ENCODE data around the gene ZAR1L. TPM values are rescaled to one million over a fixed set of nuclear protein-coding genes. Genes with fewer than 3 reads are reported as not detected.

ZAR1L gene
- total RNA-seq, 4 donors from 2014 or later = not detected

GRCh38 chr13:32347651-32348050 lies 32.5 kb upstream of the ZAR1L start:
- WGBS, 2 donors (ENCODE audit: low coverage in 1 of 2) = 45 to 97% methylated on average over 1 of the region's 1 CpG
- in situ Hi-C loops (cut with MboI; ENCODE audit: low pct_ligation_motif_present in 1 of 4, low pct_unique_long_range_greater_than_20kb in 1 of 4, low sequenced_read_pairs in 3 of 4) (no loop called here), intact Hi-C loops (cut with DNase I; ENCODE audit: low total_unique reads) (no loop called here)
- Histone ChIP-seq H3K27me3 (no peaks in the 10 kb centered on the region), H3K27ac (no peak overlapping the region), H3K9me3 (no peaks in the 10 kb centered on the region), H3K4me3 (no peak overlapping the region), H3K4me1 (no peaks in the 10 kb centered on the region), H3K36me3 (no peaks in the 10 kb centered on the region)
- no peak for TF ChIP-seq POLR2AphosphoS5 (IDR thresholded peaks at IDR 0.05)
- no peak for TF ChIP-seq POLR2A (IDR thresholded peaks at IDR 0.05)
- TF ChIP-seq, protein P1, sequence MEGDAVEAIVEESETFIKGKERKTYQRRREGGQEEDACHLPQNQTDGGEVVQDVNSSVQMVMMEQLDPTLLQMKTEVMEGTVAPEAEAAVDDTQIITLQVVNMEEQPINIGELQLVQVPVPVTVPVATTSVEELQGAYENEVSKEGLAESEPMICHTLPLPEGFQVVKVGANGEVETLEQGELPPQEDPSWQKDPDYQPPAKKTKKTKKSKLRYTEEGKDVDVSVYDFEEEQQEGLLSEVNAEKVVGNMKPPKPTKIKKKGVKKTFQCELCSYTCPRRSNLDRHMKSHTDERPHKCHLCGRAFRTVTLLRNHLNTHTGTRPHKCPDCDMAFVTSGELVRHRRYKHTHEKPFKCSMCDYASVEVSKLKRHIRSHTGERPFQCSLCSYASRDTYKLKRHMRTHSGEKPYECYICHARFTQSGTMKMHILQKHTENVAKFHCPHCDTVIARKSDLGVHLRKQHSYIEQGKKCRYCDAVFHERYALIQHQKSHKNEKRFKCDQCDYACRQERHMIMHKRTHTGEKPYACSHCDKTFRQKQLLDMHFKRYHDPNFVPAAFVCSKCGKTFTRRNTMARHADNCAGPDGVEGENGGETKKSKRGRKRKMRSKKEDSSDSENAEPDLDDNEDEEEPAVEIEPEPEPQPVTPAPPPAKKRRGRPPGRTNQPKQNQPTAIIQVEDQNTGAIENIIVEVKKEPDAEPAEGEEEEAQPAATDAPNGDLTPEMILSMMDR (IDR thresholded peaks at IDR 0.05) = no peak
- no peak for TF ChIP-seq EP300 (IDR thresholded peaks at IDR 0.05; ENCODE audit: low read depth)
- DNase-seq = no peak

- H3K4me3 ChIP-seq = no peak overlapping the region
- no peaks in the 10 kb centered on the region for H3K36me3 ChIP-seq
- WGBS, 2 donors (ENCODE audit: low coverage in 1 of 2) = 91 to 92% methylated on average over 3 of the region's 3 CpGs
- no peaks in the 10 kb centered on the region for H3K9me3 ChIP-seq
- TF ChIP-seq POLR2A (IDR thresholded peaks at IDR 0.05) (no peak), EP300 (IDR thresholded peaks at IDR 0.05; ENCODE audit: low read depth) (no peak), POLR2AphosphoS5 (IDR thresholded peaks at IDR 0.05) (no peak)
- TF ChIP-seq, protein P1 (IDR thresholded peaks at IDR 0.05) = no peak
- DNase-seq = no peak
- intact Hi-C loops (cut with DNase I; ENCODE audit: low total_unique reads) (no loop called here), in situ Hi-C loops (cut with MboI; ENCODE audit: low pct_ligation_motif_present in 1 of 4, low pct_unique_long_range_greater_than_20kb in 1 of 4, low sequenced_read_pairs in 3 of 4) (no loop called here)
- H3K4me1 ChIP-seq = no peaks in the 10 kb centered on the region
- H3K27ac ChIP-seq = no peak overlapping the region
- no peaks in the 10 kb centered on the region for H3K27me3 ChIP-seq
These were observed 25.8 kb upstream of the ZAR1L start for GRCh38 chr13:32340914-32341313.

DNA sequence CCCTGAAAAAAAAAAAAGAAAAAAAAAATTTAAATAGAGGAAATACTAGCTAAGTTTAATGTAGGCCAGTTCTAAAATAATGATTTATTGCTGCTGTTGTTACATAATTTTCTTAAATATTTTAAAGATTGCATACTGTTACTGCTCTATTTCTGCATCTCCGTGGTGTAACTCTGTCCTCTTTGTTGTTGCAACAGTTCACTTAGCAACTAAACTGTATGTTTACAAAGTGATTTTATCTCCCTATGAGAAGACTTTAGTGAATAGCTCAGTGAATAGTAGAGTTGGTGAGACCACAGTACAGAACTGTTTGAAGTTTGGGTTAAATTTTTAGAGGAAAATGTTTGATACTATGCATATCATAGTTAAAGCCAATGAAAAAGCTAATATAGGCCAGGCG lies 19.5 kb upstream of the ZAR1L start:
- Histone ChIP-seq H3K27ac (no peak overlapping the region), H3K36me3 (no peaks in the 10 kb centered on the region), H3K9me3 (no peaks in the 10 kb centered on the region), H3K27me3 (no peaks in the 10 kb centered on the region), H3K4me3 (no peak overlapping the region), H3K4me1 (no peaks in the 10 kb centered on the region)
- in situ Hi-C loops (cut with MboI; ENCODE audit: low pct_ligation_motif_present in 1 of 4, low pct_unique_long_range_greater_than_20kb in 1 of 4, low sequenced_read_pairs in 3 of 4) = no loop called here
- DNase-seq = no peak
- intact Hi-C loops (cut with DNase I; ENCODE audit: low total_unique reads) = loop anchor here (5.0 kb wide), 1 partner anchor 672 kb away; no protein-coding TSS in a partner anchor
- TF ChIP-seq EP300 (IDR thresholded peaks at IDR 0.05; ENCODE audit: low read depth) = no peak
- TF ChIP-seq, protein P1 (IDR thresholded peaks at IDR 0.05) = no peak
- no peak for TF ChIP-seq POLR2AphosphoS5 (IDR thresholded peaks at IDR 0.05)
- no peak for TF ChIP-seq POLR2A (IDR thresholded peaks at IDR 0.05)
- WGBS, 2 donors (ENCODE audit: low coverage in 1 of 2) = 81 to 92% methylated on average over 2 of the region's 2 CpGs

DNA sequence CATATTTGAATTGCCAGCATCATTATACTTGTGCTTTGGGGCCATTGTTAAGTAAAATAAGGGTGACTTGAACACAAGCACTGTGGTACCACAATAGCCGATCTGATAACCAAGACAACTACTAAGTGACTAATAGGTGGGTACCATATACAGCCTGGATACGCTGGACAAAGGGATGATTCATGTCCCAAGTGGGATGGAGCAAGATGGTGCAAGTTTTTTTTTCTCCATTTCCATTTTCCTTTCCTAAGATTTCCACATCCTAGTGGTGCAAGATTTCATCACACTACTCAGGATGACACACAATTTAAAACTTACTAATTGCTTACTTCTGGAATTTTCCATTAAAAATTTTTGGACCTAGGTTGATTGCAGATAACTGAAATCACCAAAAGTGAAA lies 15.3 kb upstream of the ZAR1L start:
- WGBS, 2 donors (ENCODE audit: low coverage in 1 of 2) = 87 to 91% methylated on average over 2 of the region's 2 CpGs
- H3K9me3 ChIP-seq = no peaks in the 10 kb centered on the region

More for the DNA sequence above, 15.3 kb upstream of the ZAR1L start:
- no peaks in the 10 kb centered on the region for H3K27me3 ChIP-seq
- no peaks in the 10 kb centered on the region for H3K4me1 ChIP-seq
- no peak overlapping the region for H3K27ac ChIP-seq
- no peaks in the 10 kb centered on the region for H3K36me3 ChIP-seq
- H3K4me3 ChIP-seq = no peak overlapping the region
- no peak for TF ChIP-seq POLR2AphosphoS5 (IDR thresholded peaks at IDR 0.05)
- TF ChIP-seq POLR2A (IDR thresholded peaks at IDR 0.05) = no peak
- no peak for TF ChIP-seq EP300 (IDR thresholded peaks at IDR 0.05; ENCODE audit: low read depth)
- TF ChIP-seq, protein P1 (IDR thresholded peaks at IDR 0.05) = no peak
- in situ Hi-C loops (cut with MboI; ENCODE audit: low pct_ligation_motif_present in 1 of 4, low pct_unique_long_range_greater_than_20kb in 1 of 4, low sequenced_read_pairs in 3 of 4) = no loop called here
- DNase-seq = no peak
- intact Hi-C loops (cut with DNase I; ENCODE audit: low total_unique reads) = loop anchor here (5.0 kb wide), 1 partner anchor 668 kb away; no protein-coding TSS in a partner anchor

Measured in transverse colon (tissue), 4 donors.